Measurements from ENCODE around the gene PPP1R3A. TPM values are rescaled to one million over a fixed set of nuclear protein-coding genes. Genes with fewer than 3 reads are reported as not detected.

PPP1R3A gene
- total and polyA plus RNA-seq, 4 donors = 0.06 TPM; not detected in 3

GRCh38 chr7:113880559-113880958, 38.2 kb downstream of the PPP1R3A start:
- Histone ChIP-seq H3K4me3 (no peak overlapping the region), H3K27me3 (ENCODE audit: control insufficient read depth in 3 of 3, insufficient read depth in 3 of 3, low read length in 2 of 3) (no peaks in the 10 kb centered on the region), H3K9me3 (ENCODE audit: control insufficient read depth in 4 of 4, insufficient read depth in 3 of 4, low read length in 3 of 4) (no peaks in the 10 kb centered on the region), H3K27ac (ENCODE audit: low read depth in 1 of 2, low read length in 1 of 2) (no peak overlapping the region), H3K9ac (ENCODE audit: insufficient read depth in 1 of 2, low read length in 2 of 2) (no peak overlapping the region), H3K36me3 (ENCODE audit: control insufficient read depth in 4 of 4, insufficient read depth in 4 of 4, low read length in 4 of 4) (no peaks in the 10 kb centered on the region), H3K4me1 (ENCODE audit: control insufficient read depth in 5 of 5, insufficient read depth in 5 of 5, low read length in 5 of 5) (peaks cover 0 to 6% (median 0%) of the 10 kb centered on the region in 5 donors)
- 71 to 79% methylated on average over 3 of the region's 3 CpGs for WGBS, 2 donors
- DNase-seq (peak in 1 of 3 donors; percentile 23), ATAC-seq (ENCODE audit: insufficient read depth, low FRiP score) (no peak)
- no peak for TF ChIP-seq CTCF (IDR thresholded peaks at IDR 0.05; ENCODE audit: control extremely low read depth, extremely low read depth)

- Histone ChIP-seq H3K27ac (ENCODE audit: low read depth in 1 of 2, low read length in 1 of 2) (no peak overlapping the region), H3K9me3 (ENCODE audit: control insufficient read depth in 4 of 4, insufficient read depth in 3 of 4, low read length in 3 of 4) (no peaks in the 10 kb centered on the region), H3K36me3 (ENCODE audit: control insufficient read depth in 4 of 4, insufficient read depth in 4 of 4, low read length in 4 of 4) (no peaks in the 10 kb centered on the region), H3K9ac (ENCODE audit: insufficient read depth in 1 of 2, low read length in 2 of 2) (no peak overlapping the region), H3K27me3 (ENCODE audit: control insufficient read depth in 3 of 3, insufficient read depth in 3 of 3, low read length in 2 of 3) (no peaks in the 10 kb centered on the region), H3K4me3 (no peak overlapping the region), H3K4me1 (ENCODE audit: control insufficient read depth in 5 of 5, insufficient read depth in 5 of 5, low read length in 5 of 5) (peaks cover 0 to 8% (median 0%) of the 10 kb centered on the region in 5 donors)
- whole genome bisulfite sequencing, 2 donors = 72 to 78% methylated on average over 7 of the region's 7 CpGs
- DNase-seq = peak in 1 of 3 donors; percentile 26
- no peak for TF ChIP-seq CTCF (IDR thresholded peaks at IDR 0.05; ENCODE audit: control extremely low read depth, extremely low read depth)
- no peak for ATAC-seq (ENCODE audit: insufficient read depth, low FRiP score)
Observed at GRCh38 chr7:113878394-113878992, 40.3 kb downstream of the PPP1R3A start.

- Histone ChIP-seq H3K4me3 (no peak overlapping the region), H3K9ac (ENCODE audit: insufficient read depth in 1 of 2, low read length in 2 of 2) (no peak overlapping the region), H3K36me3 (ENCODE audit: control insufficient read depth in 4 of 4, insufficient read depth in 4 of 4, low read length in 4 of 4) (no peaks in the 10 kb centered on the region), H3K4me1 (ENCODE audit: control insufficient read depth in 5 of 5, insufficient read depth in 5 of 5, low read length in 5 of 5) (peaks cover 0 to 2% (median 0%) of the 10 kb centered on the region in 5 donors), H3K27me3 (ENCODE audit: control insufficient read depth in 3 of 3, insufficient read depth in 3 of 3, low read length in 2 of 3) (no peaks in the 10 kb centered on the region), H3K9me3 (ENCODE audit: control insufficient read depth in 4 of 4, insufficient read depth in 3 of 4, low read length in 3 of 4) (no peaks in the 10 kb centered on the region), H3K27ac (ENCODE audit: low read depth in 1 of 2, low read length in 1 of 2) (no peak overlapping the region)
- TF ChIP-seq CTCF (IDR thresholded peaks at IDR 0.05; ENCODE audit: control extremely low read depth, extremely low read depth) = no peak
- no peak for ATAC-seq (ENCODE audit: insufficient read depth, low FRiP score)
- no peak for DNase-seq
- WGBS, 2 donors = 83 to 88% methylated on average over 2 of the region's 2 CpGs
Observed at GRCh38 chr7:113875224-113875623, 43.6 kb downstream of the PPP1R3A start.
